Osteocyte (in vitro differentiated cells): ENCODE results near the gene CACNA1D. TPM values are rescaled to one million over a fixed set of nuclear protein-coding genes. Genes with fewer than 3 reads are reported as not detected.

Experiments
- DNase-seq: peaks from one replicate; pipeline ENCODE4 v3.0.0; 2021; ENCODE audit warnings: mixed read lengths; ENCODE audit not compliant: unreplicated experiment; ENCODE audit errors: extremely low spot score
- H3K27ac Mint-ChIP-seq: one replicate; pipeline ENCODE4 v1.8.0; 2021; ENCODE audit warnings: mild to moderate bottlenecking, mixed read lengths; ENCODE audit not compliant: unreplicated experiment
- H3K27me3 Mint-ChIP-seq: one replicate; pipeline ENCODE4 v1.8.0; 2021; ENCODE audit warnings: mixed read lengths; ENCODE audit not compliant: unreplicated experiment
- H3K36me3 Mint-ChIP-seq: one replicate; pipeline ENCODE4 v1.8.0; 2021; ENCODE audit warnings: mixed read lengths; ENCODE audit not compliant: unreplicated experiment
- H3K4me1 Mint-ChIP-seq: one replicate; pipeline ENCODE4 v1.8.0; 2021; ENCODE audit warnings: mixed read lengths; ENCODE audit not compliant: unreplicated experiment
- H3K4me3 Mint-ChIP-seq: one replicate; pipeline ENCODE4 v1.8.0; 2021; ENCODE audit warnings: mild to moderate bottlenecking, moderate library complexity, mixed read lengths; ENCODE audit not compliant: unreplicated experiment
- H3K9me3 Mint-ChIP-seq: one replicate; pipeline ENCODE4 v1.8.0; 2021; ENCODE audit warnings: mixed read lengths; ENCODE audit not compliant: unreplicated experiment
- CTCF ChIP-seq: fragments of 200-600 bp; sonication (generic); IDR thresholded peaks from 2 replicates; pipeline ENCODE4 v1.5.0; 2021; ENCODE audit warnings: antibody characterized with exemption, mild to moderate bottlenecking, moderate library complexity
- total RNA-seq: library from RNA; stranded (reverse); gene quantifications from 2 replicates; pipeline ENCODE4 v1.2.1, GENCODE V29; 2021

CACNA1D gene
- total RNA-seq, 1 donor from 2014 or later, result 0.48 TPM

GRCh38 chr3:53547327-53547726 is 52.9 kb downstream of the CACNA1D start:
- no peak overlapping the region for H3K27ac Mint-ChIP-seq
- no peaks in the 10 kb centered on the region for H3K36me3 Mint-ChIP-seq
- no peaks in the 10 kb centered on the region for H3K4me1 Mint-ChIP-seq
- no peak overlapping the region for H3K4me3 Mint-ChIP-seq
- H3K9me3 Mint-ChIP-seq, result no peaks in the 10 kb centered on the region
- no peak for TF ChIP-seq CTCF
- peaks cover 18% of the 10 kb centered on the region for H3K27me3 Mint-ChIP-seq
- no peak for DNase-seq

GRCh38 chr3:53550005-53550620 is 55.7 kb downstream of the CACNA1D start:
- Mint-ChIP-seq H3K27me3 (peaks cover 13% of the 10 kb centered on the region), H3K4me3 (no peak overlapping the region), H3K27ac (no peak overlapping the region)

GRCh38 chr3:53551324-53551723 is 56.9 kb downstream of the CACNA1D start:
- H3K4me1 Mint-ChIP-seq, result no peaks in the 10 kb centered on the region
- no peak for TF ChIP-seq CTCF
- no peak overlapping the region for H3K27ac Mint-ChIP-seq
- H3K27me3 Mint-ChIP-seq, result peaks cover 7% of the 10 kb centered on the region
- H3K9me3 Mint-ChIP-seq, result no peaks in the 10 kb centered on the region
- no peak overlapping the region for H3K4me3 Mint-ChIP-seq
- H3K36me3 Mint-ChIP-seq, result no peaks in the 10 kb centered on the region
- DNase-seq, result no peak

More at GRCh38 chr3:53550005-53550620, 55.7 kb downstream of the CACNA1D start:
- H3K4me1 Mint-ChIP-seq, result no peaks in the 10 kb centered on the region
- no peak for TF ChIP-seq CTCF
- no peak for DNase-seq
- H3K9me3 Mint-ChIP-seq, result no peaks in the 10 kb centered on the region
- H3K36me3 Mint-ChIP-seq, result no peaks in the 10 kb centered on the region

GRCh38 chr3:53552730-53553129 is 58.3 kb downstream of the CACNA1D start:
- no peak for TF ChIP-seq CTCF
- H3K9me3 Mint-ChIP-seq, result no peaks in the 10 kb centered on the region
- H3K36me3 Mint-ChIP-seq, result no peaks in the 10 kb centered on the region
- no peaks in the 10 kb centered on the region for H3K4me1 Mint-ChIP-seq
- peaks cover 10% of the 10 kb centered on the region for H3K27me3 Mint-ChIP-seq
- H3K4me3 Mint-ChIP-seq, result no peak overlapping the region
- DNase-seq, result no peak
- H3K27ac Mint-ChIP-seq, result no peak overlapping the region

GRCh38 chr3:53553200-53553599 is 58.8 kb downstream of the CACNA1D start:
- TF ChIP-seq CTCF, result no peak
- no peak overlapping the region for H3K4me3 Mint-ChIP-seq
- peaks cover 12% of the 10 kb centered on the region for H3K27me3 Mint-ChIP-seq

More at GRCh38 chr3:53553200-53553599, 58.8 kb downstream of the CACNA1D start:
- H3K36me3 Mint-ChIP-seq, result no peaks in the 10 kb centered on the region
- DNase-seq, result no peak
- no peaks in the 10 kb centered on the region for H3K4me1 Mint-ChIP-seq
- H3K27ac Mint-ChIP-seq, result no peak overlapping the region
- peaks cover under 1% of the 10 kb centered on the region for H3K9me3 Mint-ChIP-seq
